Erythroblast (primary cell): ENCODE results near the gene GPRC5D.

Source experiments
- GATA1 ChIP-seq: IDR thresholded peaks from 2 replicates; pipeline ENCODE4 v1.6.1; 2011; ENCODE audit warnings: low read depth, mild to moderate bottlenecking, control low read depth, low read length, moderate library complexity
- POLR2A ChIP-seq: IDR thresholded peaks from 2 replicates; pipeline ENCODE4 v1.6.1; 2011; ENCODE audit warnings: mild to moderate bottlenecking, low read length

GRCh38 chr12:12924169-12924568, 27.8 kb downstream of the GPRC5D start:
- TF ChIP-seq POLR2A (no peak), GATA1 (no peak)
